CMK (cell line): Measurements from ENCODE around the gene POLR2C.

ENCODE experiments used
- DNase-seq: peaks from one replicate; pipeline ENCODE4 v3.0.0-alpha.2; 2010; ENCODE audit warnings: low read depth

POLR2C gene

GRCh38 chr16:57504001-57504400 is 41.5 kb downstream of the POLR2C start:
- no peak for DNase-seq

DNA sequence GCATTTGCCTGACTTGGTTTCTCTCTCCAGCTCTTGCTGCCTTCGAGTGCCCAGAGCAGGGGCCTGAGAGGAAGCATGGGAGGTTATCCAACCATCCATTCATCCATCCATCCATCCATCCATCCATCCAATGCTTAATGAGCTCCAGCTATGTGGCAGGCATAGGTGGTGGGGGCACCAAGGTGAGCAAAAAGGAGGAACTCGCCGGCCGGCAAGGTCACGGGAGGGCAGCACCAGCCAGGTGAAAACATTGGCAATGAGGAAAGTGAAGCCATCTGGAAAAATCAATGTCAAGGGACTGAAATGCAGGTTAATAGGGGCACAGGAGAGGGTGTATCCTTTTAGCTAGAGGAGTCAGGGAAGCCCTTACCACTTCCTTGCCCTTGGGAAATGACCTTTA is 42.0 kb downstream of the POLR2C start:
- no peak for DNase-seq

GRCh38 chr16:57505169-57505568 is 42.7 kb downstream of the POLR2C start:
- DNase-seq: no peak

GRCh38 chr16:57507136-57508034 is 44.9 kb downstream of the POLR2C start:
- DNase-seq: no peak

GRCh38 chr16:57508035-57508425 is 45.6 kb downstream of the POLR2C start:
- no peak for DNase-seq

- no peak for DNase-seq
Observed at GRCh38 chr16:57509231-57509923, 46.9 kb downstream of the POLR2C start.

- DNase-seq: no peak
Observed at GRCh38 chr16:57510016-57510871, 47.8 kb downstream of the POLR2C start.

DNA sequence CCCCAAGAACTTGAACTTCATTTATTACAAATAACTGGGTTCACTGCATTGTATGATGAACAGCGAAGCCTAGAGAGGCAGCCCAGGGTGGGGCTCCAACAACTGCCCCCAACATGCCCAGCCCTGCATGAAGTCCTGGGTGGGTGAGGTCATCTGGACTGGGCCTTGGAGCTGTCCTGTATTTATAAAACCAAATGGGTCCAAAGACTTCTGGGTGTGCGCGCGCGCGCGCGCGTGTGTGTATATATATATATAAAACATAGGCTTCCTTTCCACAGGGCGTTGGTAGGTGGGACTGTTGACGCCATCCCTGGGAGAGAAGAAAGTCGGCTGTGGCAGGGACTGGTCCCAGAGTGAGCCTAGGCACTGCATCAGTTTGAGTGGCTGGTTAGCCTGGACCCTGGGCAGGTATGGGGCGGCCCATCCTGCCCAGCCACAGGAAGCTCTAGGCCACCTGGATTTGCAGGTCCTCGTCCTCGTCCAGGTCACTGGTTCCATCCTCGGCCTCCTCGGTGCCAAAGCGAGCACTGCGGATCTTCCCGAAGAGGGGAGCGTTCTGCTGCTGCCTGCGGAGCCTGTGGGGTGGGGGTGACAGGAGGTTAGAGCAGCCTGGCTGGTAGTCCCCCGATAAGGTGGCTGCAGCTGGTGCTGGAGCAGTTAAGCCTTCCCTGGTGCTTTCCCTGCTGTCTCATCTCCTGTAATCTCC is 50.0 kb downstream of the POLR2C start:
- DNase-seq: no peak

- DNase-seq: no peak
Observed at GRCh38 chr16:57513371-57514102, 51.1 kb downstream of the POLR2C start.

- no peak for DNase-seq
Observed at GRCh38 chr16:57514371-57514770, 51.9 kb downstream of the POLR2C start.

- DNase-seq: no peak
Observed at GRCh38 chr16:57514791-57515600, 52.5 kb downstream of the POLR2C start.

GRCh38 chr16:57516176-57516725 is 53.8 kb downstream of the POLR2C start:
- no peak for DNase-seq

- no peak for DNase-seq
Observed at GRCh38 chr16:57516773-57517172, 54.3 kb downstream of the POLR2C start.

GRCh38 chr16:57517397-57518367 is 55.2 kb downstream of the POLR2C start:
- no peak for DNase-seq

DNA sequence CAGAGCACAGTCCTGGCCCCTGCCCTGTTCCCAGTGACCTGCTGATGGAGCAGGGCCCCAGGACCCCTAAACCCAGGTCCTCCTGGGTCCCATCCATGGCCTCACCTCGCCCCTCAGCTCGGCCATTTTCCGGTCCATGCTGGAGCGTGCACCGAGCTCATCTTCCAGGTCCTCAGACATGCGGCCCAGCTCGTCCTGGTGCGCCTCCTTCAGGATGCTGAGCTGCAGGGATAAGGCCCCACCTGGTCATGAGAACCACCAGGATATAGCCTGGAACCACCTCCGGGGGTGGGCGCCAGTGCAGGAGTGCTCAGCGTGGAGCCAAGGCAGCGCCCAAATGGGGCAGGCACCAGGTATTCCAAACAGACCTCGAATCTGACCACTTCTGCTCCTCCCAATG is 56.0 kb downstream of the POLR2C start:
- DNase-seq: no peak

DNA sequence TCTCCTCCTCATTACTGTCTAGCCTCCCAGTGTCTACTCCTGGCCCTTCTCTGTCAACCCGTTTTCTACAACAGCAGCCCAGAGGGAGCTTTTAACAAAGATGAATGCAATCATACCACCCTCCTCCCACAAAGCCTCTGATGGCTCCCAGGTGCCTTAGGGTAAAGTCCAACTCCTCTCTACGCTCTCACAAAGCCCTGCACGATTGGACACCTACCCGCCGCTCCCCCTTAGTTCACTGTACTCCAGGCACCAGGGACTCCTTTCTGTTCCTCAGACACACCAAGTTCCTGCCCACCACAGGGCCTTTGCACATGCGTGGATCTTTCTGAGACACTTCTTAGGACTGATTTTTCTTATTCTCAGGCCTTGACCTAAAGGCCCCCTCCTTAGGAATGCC is 56.4 kb downstream of the POLR2C start:
- no peak for DNase-seq

GRCh38 chr16:57519796-57520360 is 57.4 kb downstream of the POLR2C start:
- no peak for DNase-seq
